ENCODE results near the gene NAA38.
A peak's percentile ranks its signal among the peaks of the same experiment; 100 is the strongest.

The NAA38 gene

GRCh38 chr17:7852262-7852670 lies 5.1 kb downstream of the NAA38 start:
- DNase-seq (ENCODE audit: low read depth): no peak

- DNase-seq (ENCODE audit: low read depth): peak; percentile 85
Observed at GRCh38 chr17:7851438-7852261, 5.7 kb downstream of the NAA38 start.

GRCh38 chr17:7850701-7851437 lies 6.5 kb downstream of the NAA38 start:
- no peak for DNase-seq (ENCODE audit: low read depth)

- DNase-seq (ENCODE audit: low read depth): no peak
Observed at GRCh38 chr17:7849751-7850504, 7.4 kb downstream of the NAA38 start.

GRCh38 chr17:7849130-7849750 lies 8.1 kb downstream of the NAA38 start:
- DNase-seq (ENCODE audit: low read depth): no peak

- no peak for DNase-seq (ENCODE audit: low read depth)
Observed at GRCh38 chr17:7848739-7849129, 8.6 kb downstream of the NAA38 start.

- no peak for DNase-seq (ENCODE audit: low read depth)
Observed at GRCh38 chr17:7848131-7848579, 9.2 kb downstream of the NAA38 start.

- no peak for DNase-seq (ENCODE audit: low read depth)
Observed at GRCh38 chr17:7846765-7847661, 10.3 kb downstream of the NAA38 start.

GRCh38 chr17:7846063-7846735 lies 11.2 kb downstream of the NAA38 start:
- no peak for DNase-seq (ENCODE audit: low read depth)

- DNase-seq (ENCODE audit: low read depth): no peak
Observed at GRCh38 chr17:7845359-7846062, 11.8 kb downstream of the NAA38 start.

- peak; percentile 55 for DNase-seq (ENCODE audit: low read depth)
Observed at GRCh38 chr17:7844292-7845154, 12.8 kb downstream of the NAA38 start.

GRCh38 chr17:7843536-7844291 lies 13.6 kb downstream of the NAA38 start:
- DNase-seq (ENCODE audit: low read depth): peak; percentile 84

- no peak for DNase-seq (ENCODE audit: low read depth)
Observed at GRCh38 chr17:7843257-7843535, 14.2 kb downstream of the NAA38 start.

- peak; percentile 86 for DNase-seq (ENCODE audit: low read depth)
Observed at GRCh38 chr17:7842380-7843256, 14.7 kb downstream of the NAA38 start.

- DNase-seq (ENCODE audit: low read depth): peak; percentile 69
Observed at GRCh38 chr17:7841915-7842379, 15.4 kb downstream of the NAA38 start.

GRCh38 chr17:7841396-7841914 lies 15.9 kb downstream of the NAA38 start:
- peak; percentile 86 for DNase-seq (ENCODE audit: low read depth)

GRCh38 chr17:7840875-7841274 lies 16.5 kb downstream of the NAA38 start:
- DNase-seq (ENCODE audit: low read depth): no peak

Measured in stimulated activated CD8-positive, alpha-beta memory T cell treated with anti-CD3 and anti-CD28 coated beads, Interleukin-15, amount 100 ng/mL, for 1 hour (primary cell).